BLaER1 (cell line): Measurements from ENCODE around the gene PON1.

Source experiments
- H3K27ac ChIP-seq: shearing (Covaris generic); formaldehyde crosslinking; 2 replicates; pipeline ENCODE4 v1.8.1; 2022
- H3K27me3 ChIP-seq: shearing (Covaris generic); formaldehyde crosslinking; 2 replicates; pipeline ENCODE4 v1.8.1; 2022
- H3K36me3 ChIP-seq: shearing (Covaris generic); formaldehyde crosslinking; 2 replicates; pipeline ENCODE4 v1.8.1; 2022
- H3K4me1 ChIP-seq: shearing (Covaris generic); formaldehyde crosslinking; 2 replicates; pipeline ENCODE4 v1.8.1; 2022
- H3K4me2 ChIP-seq: shearing (Covaris generic); formaldehyde crosslinking; 2 replicates; pipeline ENCODE4 v1.8.1; 2022
- H3K4me3 ChIP-seq: shearing (Covaris generic); formaldehyde crosslinking; 2 replicates; pipeline ENCODE4 v1.8.1; 2022
- H3K9ac ChIP-seq: shearing (Covaris generic); formaldehyde crosslinking; 2 replicates; pipeline ENCODE4 v1.8.1; 2022
- H3K9me3 ChIP-seq: shearing (Covaris generic); formaldehyde crosslinking; 2 replicates; pipeline ENCODE4 v1.8.1; 2022
- H4K20me1 ChIP-seq: shearing (Covaris generic); formaldehyde crosslinking; 2 replicates; pipeline ENCODE4 v1.8.1; 2022
- Cebpa-rat ChIP-seq: shearing (Covaris generic); IDR thresholded peaks from 2 replicates; pipeline ENCODE4 v1.8.1; 2022

The PON1 gene

GRCh38 chr7:95263785-95264362 lies 60.5 kb downstream of the PON1 start:
- Histone ChIP-seq H4K20me1 (no peaks in the 10 kb centered on the region), H3K27me3 (no peaks in the 10 kb centered on the region), H3K4me1 (no peaks in the 10 kb centered on the region), H3K36me3 (no peaks in the 10 kb centered on the region), H3K4me3 (no peak overlapping the region), H3K4me2 (no peak overlapping the region), H3K9ac (no peak overlapping the region), H3K9me3 (no peaks in the 10 kb centered on the region), H3K27ac (no peak overlapping the region)
- TF ChIP-seq Cebpa-rat = no peak

DNA sequence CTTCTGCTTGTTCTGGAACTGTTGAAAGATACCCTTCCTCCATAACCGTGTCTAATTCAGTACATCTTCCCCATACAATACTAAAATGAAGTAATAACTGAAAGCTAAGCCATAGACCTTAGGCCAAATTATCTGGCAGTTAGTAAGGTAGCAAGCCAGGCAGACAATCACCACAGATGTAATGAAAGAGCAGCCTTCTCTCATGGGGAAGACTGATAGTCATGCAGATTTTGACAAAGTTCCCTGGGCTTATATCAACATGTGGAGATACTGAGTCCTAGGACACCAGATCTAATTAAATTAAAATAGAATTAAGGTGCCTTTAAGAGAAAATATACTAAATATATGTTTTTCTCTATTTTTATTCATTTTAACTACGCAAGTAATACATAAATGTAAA lies 61.5 kb downstream of the PON1 start:
- H3K9ac ChIP-seq = no peak overlapping the region
- H3K4me2 ChIP-seq = no peak overlapping the region
- H3K36me3 ChIP-seq = no peaks in the 10 kb centered on the region
- H3K27ac ChIP-seq = no peak overlapping the region
- TF ChIP-seq Cebpa-rat = no peak
- no peak overlapping the region for H3K4me3 ChIP-seq
- no peaks in the 10 kb centered on the region for H4K20me1 ChIP-seq
- H3K4me1 ChIP-seq = no peaks in the 10 kb centered on the region
- no peaks in the 10 kb centered on the region for H3K27me3 ChIP-seq
- H3K9me3 ChIP-seq = no peaks in the 10 kb centered on the region

- TF ChIP-seq Cebpa-rat = no peak
- Histone ChIP-seq H3K36me3 (no peaks in the 10 kb centered on the region), H3K27me3 (no peaks in the 10 kb centered on the region), H4K20me1 (no peaks in the 10 kb centered on the region), H3K9ac (no peak overlapping the region), H3K9me3 (no peaks in the 10 kb centered on the region), H3K27ac (no peak overlapping the region), H3K4me1 (no peaks in the 10 kb centered on the region), H3K4me3 (no peak overlapping the region), H3K4me2 (no peak overlapping the region)
Observed at GRCh38 chr7:95261895-95262415, 62.4 kb downstream of the PON1 start.

GRCh38 chr7:95255691-95256090 lies 68.6 kb downstream of the PON1 start:
- no peak overlapping the region for H3K4me2 ChIP-seq
- H3K9me3 ChIP-seq = no peaks in the 10 kb centered on the region
- no peak overlapping the region for H3K27ac ChIP-seq
- H3K4me1 ChIP-seq = no peaks in the 10 kb centered on the region
- no peaks in the 10 kb centered on the region for H3K36me3 ChIP-seq
- H3K4me3 ChIP-seq = no peak overlapping the region
- H4K20me1 ChIP-seq = no peaks in the 10 kb centered on the region
- H3K9ac ChIP-seq = no peak overlapping the region
- TF ChIP-seq Cebpa-rat = no peak
- H3K27me3 ChIP-seq = no peaks in the 10 kb centered on the region

GRCh38 chr7:95253986-95254385 lies 70.3 kb downstream of the PON1 start:
- H3K36me3 ChIP-seq = no peaks in the 10 kb centered on the region
- H3K4me1 ChIP-seq = no peaks in the 10 kb centered on the region
- H4K20me1 ChIP-seq = no peaks in the 10 kb centered on the region
- H3K9ac ChIP-seq = no peak overlapping the region
- H3K4me2 ChIP-seq = no peak overlapping the region
- no peaks in the 10 kb centered on the region for H3K9me3 ChIP-seq
- TF ChIP-seq Cebpa-rat = no peak
- H3K4me3 ChIP-seq = no peak overlapping the region
- H3K27me3 ChIP-seq = no peaks in the 10 kb centered on the region
- H3K27ac ChIP-seq = no peak overlapping the region

DNA sequence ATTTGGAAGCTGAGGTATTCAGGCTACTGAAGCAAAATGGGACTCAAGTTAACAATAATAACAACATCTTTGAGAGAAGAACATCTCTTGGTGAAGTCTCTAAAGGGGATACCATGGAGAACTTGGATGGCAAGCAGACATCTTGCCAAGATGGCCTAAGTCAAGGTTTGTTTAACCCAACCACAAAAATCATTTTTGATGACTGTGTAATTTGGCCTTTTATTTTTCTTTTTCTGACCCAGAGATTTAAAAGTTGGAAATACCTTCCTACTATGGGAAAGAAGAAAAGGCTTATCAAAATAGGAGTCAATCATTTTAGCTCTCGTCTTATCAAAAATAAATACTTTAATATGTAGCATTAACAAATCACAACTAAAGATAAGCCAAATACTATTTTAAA lies 72.4 kb downstream of the PON1 start:
- Histone ChIP-seq H3K9me3 (no peaks in the 10 kb centered on the region), H4K20me1 (no peaks in the 10 kb centered on the region), H3K4me2 (no peak overlapping the region), H3K9ac (no peak overlapping the region), H3K27ac (no peak overlapping the region), H3K36me3 (no peaks in the 10 kb centered on the region), H3K27me3 (no peaks in the 10 kb centered on the region), H3K4me3 (no peak overlapping the region), H3K4me1 (no peaks in the 10 kb centered on the region)
- no peak for TF ChIP-seq Cebpa-rat

GRCh38 chr7:95250571-95250970 lies 73.8 kb downstream of the PON1 start:
- Histone ChIP-seq H3K4me2 (no peak overlapping the region), H3K27me3 (no peaks in the 10 kb centered on the region), H3K4me1 (no peaks in the 10 kb centered on the region), H3K36me3 (no peaks in the 10 kb centered on the region), H3K4me3 (no peak overlapping the region), H3K27ac (no peak overlapping the region), H3K9ac (no peak overlapping the region), H3K9me3 (no peaks in the 10 kb centered on the region), H4K20me1 (no peaks in the 10 kb centered on the region)
- TF ChIP-seq Cebpa-rat = no peak
